CD14-positive monocyte (primary cell): ENCODE results near the gene TM6SF1. TPM values are rescaled to one million over a fixed set of nuclear protein-coding genes. Genes with fewer than 3 reads are reported as not detected.

Experiments used
- DNase-seq, 3 donors: peaks; one replicate each; pipeline ENCODE4 v3.0.0-alpha.2; 2011 to 2022
- H2AFZ ChIP-seq: 2 replicates; pipeline ENCODE4 v1.6.0; 2012; ENCODE audit warnings: mild to moderate bottlenecking, low read depth, low read length, inconsistent platforms; ENCODE audit not compliant: insufficient read depth, poor library complexity, severe bottlenecking
- H3K27ac ChIP-seq, 2 donors: 1 replicate in 1 of 2; 2 replicates in 1 of 2; pipeline ENCODE4 v1.5.1; 2012 to 2013; ENCODE audit warnings: low read length in 2 of 2, control low read depth in 1 of 2, inconsistent platforms in 1 of 2, low read depth in 1 of 2, mild to moderate bottlenecking in 1 of 2
- H3K27me3 ChIP-seq, 2 donors: one replicate each; pipeline versions ENCODE4 v1.6.0 to v1.6.1; 2011 to 2013; ENCODE audit warnings: low read length in 2 of 2; ENCODE audit not compliant: control insufficient read depth in 2 of 2, insufficient read depth in 2 of 2
- H3K36me3 ChIP-seq, 2 donors: replicated peaks in 1 of 2; 1 replicate in 1 of 2; 2 replicates in 1 of 2; pipeline versions ENCODE4 v1.5.1 to v1.6.1; 2012 to 2013; ENCODE audit warnings: low read length in 2 of 2, control low read depth in 1 of 2, inconsistent platforms in 1 of 2, mild to moderate bottlenecking in 1 of 2; ENCODE audit not compliant: insufficient read depth in 2 of 2, control insufficient read depth in 1 of 2
- H3K4me1 ChIP-seq, 2 donors: 1 replicate in 1 of 2; 2 replicates in 1 of 2; pipeline versions ENCODE4 v1.5.1 to v1.6.1; 2012 to 2013; ENCODE audit warnings: low read length in 2 of 2, control low read depth in 1 of 2, inconsistent platforms in 1 of 2, mild to moderate bottlenecking in 1 of 2, moderate library complexity in 1 of 2; ENCODE audit not compliant: insufficient read depth in 2 of 2, control insufficient read depth in 1 of 2
- H3K4me2 ChIP-seq: replicated peaks from 2 replicates; pipeline ENCODE3; 2012; ENCODE audit warnings: low read length, moderate library complexity, mild to moderate bottlenecking; ENCODE audit not compliant: poor library complexity, severe bottlenecking; ENCODE audit errors: extremely low read depth
- H3K4me3 ChIP-seq, 3 experiments: fragments of 200-600 bp in 1 of 3; sonication (generic) in 1 of 3; replicated peaks in 1 of 3; 1 replicate in 2 of 3; 2 replicates in 1 of 3; pipeline ENCODE4 v1.5.1; 2011 to 2013; ENCODE audit warnings: low read length in 3 of 3, mild to moderate bottlenecking in 3 of 3, control low read depth in 2 of 3, low read depth in 2 of 3, inconsistent platforms in 1 of 3, moderate library complexity in 1 of 3
- H3K79me2 ChIP-seq: 2 replicates; pipeline ENCODE4 v1.6.0; 2012; ENCODE audit warnings: mild to moderate bottlenecking, control low read depth, inconsistent platforms, low read length, moderate library complexity; ENCODE audit not compliant: insufficient read depth
- H3K9ac ChIP-seq: 2 replicates; pipeline ENCODE4 v1.6.0; 2017; ENCODE audit warnings: low read length, mild to moderate bottlenecking; ENCODE audit not compliant: insufficient read depth, poor library complexity, severe bottlenecking
- H3K9me3 ChIP-seq, 2 donors: replicated peaks in 1 of 2; 1 replicate in 1 of 2; 2 replicates in 1 of 2; pipeline versions ENCODE4 v1.5.1 to v1.6.1; 2012 to 2013; ENCODE audit warnings: low read length in 2 of 2, control low read depth in 1 of 2; ENCODE audit not compliant: control insufficient read depth in 1 of 2, insufficient read depth in 1 of 2
- H4K20me1 ChIP-seq: 2 replicates; pipeline ENCODE4 v1.6.0; 2012; ENCODE audit warnings: mild to moderate bottlenecking, low read length, control low read depth, moderate library complexity; ENCODE audit not compliant: insufficient read depth
- H3K27ac Mint-ChIP-seq, 7 donors: one replicate each; pipeline ENCODE4 v1.8.0; 2020; ENCODE audit warnings: mild to moderate bottlenecking in 7 of 7, mixed read lengths in 7 of 7, moderate library complexity in 6 of 7, inconsistent platforms in 2 of 7
- H3K27me3 Mint-ChIP-seq, 3 donors: one replicate each; pipeline ENCODE4 v1.8.0; 2021 to 2022; ENCODE audit warnings: low read depth in 3 of 3, mild to moderate bottlenecking in 3 of 3, mixed read lengths in 3 of 3, moderate library complexity in 3 of 3, inconsistent platforms in 1 of 3
- H3K36me3 Mint-ChIP-seq, 2 donors: one replicate each; pipeline ENCODE4 v1.8.0; 2020; ENCODE audit warnings: mixed read lengths in 2 of 2, inconsistent platforms in 1 of 2, mild to moderate bottlenecking in 1 of 2
- H3K4me1 Mint-ChIP-seq: one replicate; pipeline ENCODE4 v1.8.0; 2020; ENCODE audit warnings: mild to moderate bottlenecking, mixed read lengths
- H3K4me3 Mint-ChIP-seq, 2 donors: one replicate each; pipeline ENCODE4 v1.8.0; 2020; ENCODE audit warnings: mild to moderate bottlenecking in 2 of 2, mixed read lengths in 2 of 2, moderate library complexity in 1 of 2
- H3K9me3 Mint-ChIP-seq, 7 donors: one replicate each; pipeline ENCODE4 v1.8.0; 2020 to 2022; ENCODE audit warnings: mixed read lengths in 7 of 7, mild to moderate bottlenecking in 6 of 7, moderate library complexity in 6 of 7, inconsistent platforms in 2 of 7
- WGBS: methylation state at CpG from one replicate; pipeline ENCODE4 v1.1.5; 2013; ENCODE audit warnings: missing lambda C conversion rate; ENCODE audit not compliant: insufficient coverage; 5-methylcytosine and 5-hydroxymethylcytosine counted together
- intact Hi-C, 2 donors: fragments of 100-400 bp; cut with micrococcal nuclease; formaldehyde crosslinking; loops; one replicate each; pipeline versions ENCODE4 v1.15.0 to v1.15.1; 2023
- polyA plus RNA-seq, 3 donors: library from polyadenylated mRNA; depleted of rRNA in 1 of 3; unstranded in 2 of 3; stranded (reverse) in 1 of 3; fragments of 300-500 nt in 2 of 3; fragments of >200 nt in 1 of 3; fragmentation: Illumina TruSeq in 2 of 3; gene quantifications; 1 replicate in 2 of 3; 2 replicates in 1 of 3; pipeline ENCODE4 v1.2.3, GENCODE V29; 2012 to 2021
- TF ChIP-seq, protein P1 (sequence below): fragments of 200-600 bp; IDR thresholded peaks from one replicate; pipeline ENCODE4 v1.8.0; 2022; ENCODE audit warnings: antibody characterized with exemption, mild to moderate bottlenecking

Gene TM6SF1
- polyA plus RNA-seq, 3 donors, result 21.3 to 46.0 (median 35.4) TPM

DNA sequence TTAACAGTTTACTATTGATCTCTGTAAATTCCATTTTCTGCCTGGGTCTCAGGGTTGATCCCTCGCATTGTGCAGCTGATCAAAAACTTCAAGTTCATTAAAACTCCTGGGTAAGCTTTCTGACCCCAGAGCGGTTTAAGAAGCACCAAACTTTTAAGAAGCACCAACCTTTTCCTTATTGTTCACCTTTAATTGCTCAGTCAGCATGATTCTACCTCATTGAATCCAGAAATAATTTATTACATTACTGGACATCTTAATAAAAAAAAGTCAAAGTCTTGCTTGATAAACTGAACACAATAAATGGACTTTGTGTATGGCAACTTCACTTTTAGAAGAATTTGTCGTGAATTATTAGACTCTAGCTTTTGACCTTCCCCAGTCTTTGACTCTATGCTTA lies 53.3 kb downstream of the TM6SF1 start:
- H3K36me3 Mint-ChIP-seq, result peaks cover 2 to 3% of the 10 kb centered on the region in 2 donors
- Histone ChIP-seq H3K79me2 (no peaks in the 10 kb centered on the region), H3K27me3 (no peaks in the 10 kb centered on the region), H3K4me3 (no peak overlapping the region), H3K27ac (no peak overlapping the region), H3K9ac (no peak overlapping the region), H3K4me2 (no peak overlapping the region), H4K20me1 (no peaks in the 10 kb centered on the region), H3K9me3 (peaks cover 0 to 2% of the 10 kb centered on the region in 2 donors), H2AFZ (no peak overlapping the region), H3K36me3 (no peaks in the 10 kb centered on the region), H3K4me1 (no peaks in the 10 kb centered on the region)
- peaks cover 0 to 7% (median 4%) of the 10 kb centered on the region in 7 donors for H3K9me3 Mint-ChIP-seq
- 100% methylated on average over 3 of the region's 3 CpGs for WGBS
- intact Hi-C loops, result no loop called here
- H3K4me3 Mint-ChIP-seq, result no peak overlapping the region
- no peaks in the 10 kb centered on the region for H3K27me3 Mint-ChIP-seq
- TF ChIP-seq, protein P1, sequence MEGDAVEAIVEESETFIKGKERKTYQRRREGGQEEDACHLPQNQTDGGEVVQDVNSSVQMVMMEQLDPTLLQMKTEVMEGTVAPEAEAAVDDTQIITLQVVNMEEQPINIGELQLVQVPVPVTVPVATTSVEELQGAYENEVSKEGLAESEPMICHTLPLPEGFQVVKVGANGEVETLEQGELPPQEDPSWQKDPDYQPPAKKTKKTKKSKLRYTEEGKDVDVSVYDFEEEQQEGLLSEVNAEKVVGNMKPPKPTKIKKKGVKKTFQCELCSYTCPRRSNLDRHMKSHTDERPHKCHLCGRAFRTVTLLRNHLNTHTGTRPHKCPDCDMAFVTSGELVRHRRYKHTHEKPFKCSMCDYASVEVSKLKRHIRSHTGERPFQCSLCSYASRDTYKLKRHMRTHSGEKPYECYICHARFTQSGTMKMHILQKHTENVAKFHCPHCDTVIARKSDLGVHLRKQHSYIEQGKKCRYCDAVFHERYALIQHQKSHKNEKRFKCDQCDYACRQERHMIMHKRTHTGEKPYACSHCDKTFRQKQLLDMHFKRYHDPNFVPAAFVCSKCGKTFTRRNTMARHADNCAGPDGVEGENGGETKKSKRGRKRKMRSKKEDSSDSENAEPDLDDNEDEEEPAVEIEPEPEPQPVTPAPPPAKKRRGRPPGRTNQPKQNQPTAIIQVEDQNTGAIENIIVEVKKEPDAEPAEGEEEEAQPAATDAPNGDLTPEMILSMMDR, result no peak
- H3K27ac Mint-ChIP-seq, result no peak overlapping the region
- no peak for DNase-seq
- H3K4me1 Mint-ChIP-seq, result no peaks in the 10 kb centered on the region

DNA sequence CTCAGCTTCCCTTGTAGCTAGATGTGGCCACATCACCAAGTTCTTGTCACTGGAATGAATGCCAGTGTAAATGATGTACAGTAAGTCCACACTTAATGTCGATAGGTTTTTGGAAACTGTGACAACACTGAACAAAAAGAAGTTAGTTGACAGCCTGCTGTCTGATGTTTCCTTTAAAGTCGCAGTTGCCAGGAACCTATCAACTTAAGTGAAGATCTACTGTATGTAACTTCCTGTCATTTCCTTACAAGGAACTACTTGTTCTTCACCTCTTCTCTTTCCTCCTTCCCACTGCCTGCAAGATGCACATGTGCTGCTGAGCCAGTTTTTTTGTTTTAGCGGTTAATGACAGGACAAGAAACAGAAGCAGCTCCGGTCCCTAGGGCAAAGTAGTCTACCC lies 55.6 kb downstream of the TM6SF1 start:
- no peaks in the 10 kb centered on the region for H3K4me1 Mint-ChIP-seq
- no peaks in the 10 kb centered on the region for H3K4me1 ChIP-seq

More for the DNA sequence above, 55.6 kb downstream of the TM6SF1 start:
- no peak for DNase-seq
- Histone ChIP-seq H4K20me1 (no peaks in the 10 kb centered on the region), H3K27ac (no peak overlapping the region), H3K4me2 (no peak overlapping the region), H3K4me3 (no peak overlapping the region), H3K9me3 (peaks cover 6 to 9% of the 10 kb centered on the region in 2 donors), H3K36me3 (no peaks in the 10 kb centered on the region), H3K79me2 (no peaks in the 10 kb centered on the region), H3K9ac (no peak overlapping the region), H3K27me3 (no peaks in the 10 kb centered on the region), H2AFZ (peak overlapping the region; percentile 8)
- peaks cover 5 to 22% (median 14%) of the 10 kb centered on the region in 7 donors for H3K9me3 Mint-ChIP-seq
- peaks cover 0 to 1% (median 1%) of the 10 kb centered on the region in 3 donors for H3K27me3 Mint-ChIP-seq
- intact Hi-C loops, result no loop called here
- 83% methylated on average over 2 of the region's 4 CpGs for WGBS
- peak overlapping the region in 1 of 7 donors; percentile 8 for H3K27ac Mint-ChIP-seq
- no peak overlapping the region for H3K4me3 Mint-ChIP-seq
- H3K36me3 Mint-ChIP-seq, result no peaks in the 10 kb centered on the region
- TF ChIP-seq, protein P1, result no peak
